Stimulated activated CD4-positive, alpha-beta T cell treated with anti-CD3 and anti-CD28 coated beads, Interleukin-4, amount 100 ng/mL, for 4 hours (primary cell): ENCODE data around the gene STAT5B.
"Not testable (repeated sequence)": the region's sequence is repeated elsewhere in the genome, so short reads cannot be mapped to it uniquely, and the experiment has no call there.

ENCODE experiments used
- DNase-seq, 2 experiments: peaks; one replicate each; pipeline ENCODE4 v3.0.0-alpha.2; 2020

Gene STAT5B

GRCh38 chr17:42193216-42193968, 82.8 kb downstream of the STAT5B start:
- DNase-seq, result no peak

- DNase-seq, result no peak
Measured at GRCh38 chr17:42192189-42193126, 83.7 kb downstream of the STAT5B start.

- DNase-seq, result no peak
Measured at GRCh38 chr17:42191275-42191608, 84.9 kb downstream of the STAT5B start.

- no peak for DNase-seq
Measured at GRCh38 chr17:42190491-42191274, 85.5 kb downstream of the STAT5B start.

GRCh38 chr17:42189651-42189965, 86.6 kb downstream of the STAT5B start:
- DNase-seq, result no peak

- no peak for DNase-seq
Measured at GRCh38 chr17:42188749-42189650, 87.2 kb downstream of the STAT5B start.

- no peak for DNase-seq
Measured at GRCh38 chr17:42187833-42188232, 88.4 kb downstream of the STAT5B start.

GRCh38 chr17:42186191-42186590, 90.0 kb downstream of the STAT5B start:
- not testable (repeated sequence) for DNase-seq

- no peak for DNase-seq
Measured at GRCh38 chr17:42185621-42185930, 90.6 kb downstream of the STAT5B start.

GRCh38 chr17:42184713-42185620, 91.2 kb downstream of the STAT5B start, which contains the start of gene HCRT:
Gene HCRT, minus strand, starts transcription at chr17:42185452. Its CDS starts 87 bp downstream, at chr17:42185365.
- no peak for DNase-seq

GRCh38 chr17:42183741-42184711, 92.2 kb downstream of the STAT5B start:
- DNase-seq, result peak; percentile 61 to 80

- no peak for DNase-seq
Measured at GRCh38 chr17:42182927-42183734, 93.1 kb downstream of the STAT5B start.

- no peak for DNase-seq
Measured at GRCh38 chr17:42181851-42182207, 94.4 kb downstream of the STAT5B start.

GRCh38 chr17:42180922-42181850, 95.0 kb downstream of the STAT5B start, which contains the start of gene KCNH4:
Gene KCNH4, minus strand, starts transcription at chr17:42181142. Its CDS starts 197 bp downstream, at chr17:42180945.
- DNase-seq, result peak; percentile 86 to 93

GRCh38 chr17:42180411-42180921, 95.7 kb downstream of the STAT5B start:
- DNase-seq, result peak in 1 of 2 experiments; percentile 7

GRCh38 chr17:42179911-42180410, 96.2 kb downstream of the STAT5B start:
- DNase-seq, result peak in 1 of 2 experiments; percentile 19

GRCh38 chr17:42179335-42179734, 96.9 kb downstream of the STAT5B start:
- no peak for DNase-seq
